GM23248 (cell line): ENCODE data around the gene KCNK5.

Source experiments
- EZH2 ChIP-seq: fragments of 200-600 bp; sonication (generic); IDR thresholded peaks from 2 replicates; pipeline ENCODE4 v1.6.1; 2018; ENCODE audit warnings: antibody characterized with exemption, mild to moderate bottlenecking; ENCODE audit not compliant: insufficient read depth, poor library complexity, severe bottlenecking
- EZH2phosphoT487 ChIP-seq: fragments of 200-600 bp; sonication (generic); IDR thresholded peaks from 2 replicates; pipeline ENCODE4 v1.6.1; 2018; ENCODE audit warnings: antibody characterized with exemption, moderate library complexity, mild to moderate bottlenecking, low read depth; ENCODE audit not compliant: insufficient read depth

DNA sequence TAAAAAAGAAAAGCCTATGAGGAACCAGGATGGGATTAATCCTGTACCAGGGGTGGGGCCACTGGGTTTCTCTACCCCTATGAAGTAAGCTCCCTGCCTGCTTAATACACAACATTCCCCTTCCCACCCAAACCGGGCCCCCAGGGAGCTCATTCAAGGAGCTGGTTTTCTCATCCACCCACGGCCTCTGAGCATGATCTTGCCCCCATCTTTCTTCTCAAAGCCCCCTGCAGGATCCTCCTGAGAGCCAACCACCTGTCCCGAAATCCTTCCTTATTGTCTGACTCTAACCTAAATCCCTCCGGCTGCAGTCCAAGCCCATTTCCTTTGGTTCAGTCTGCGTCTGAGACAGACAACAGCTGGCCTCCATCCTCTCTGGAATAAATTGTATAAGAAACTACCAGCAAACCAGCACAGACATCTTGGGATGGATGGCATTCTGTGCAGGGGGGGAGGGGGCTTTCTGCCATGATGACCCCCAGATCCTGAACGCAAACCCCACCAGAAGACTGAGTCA is 21.0 kb downstream of the KCNK5 start:
- TF ChIP-seq EZH2 (no peak), EZH2phosphoT487 (no peak)
